IMR-90 (cell line): ENCODE results near the gene OR11L1. TPM values are rescaled to one million over a fixed set of nuclear protein-coding genes. Genes with fewer than 3 reads are reported as not detected.

ENCODE experiments used
- ATAC-seq: fragments of 200-7000 bp; cut with Tn5 transposase; 2 replicates; pipeline ENCODE4 v1.9.1; 2020; ENCODE audit warnings: low read depth, mild to moderate bottlenecking, moderate library complexity
- BruUV-seq: library from RNA; stranded (reverse); fragments of 400-500 nt; replicated peaks from 2 replicates; lab custom pipeline; 2021; lab: Mats Ljungman, UMichigan
- CTCF ChIA-PET: fragments of 300-600 bp; formaldehyde crosslinking; extraction: SDS; loops from one replicate; lab custom pipeline; 2021; ENCODE audit warnings: antibody characterized with exemption; lab: Yijun Ruan, JAX
- POLR2A ChIA-PET: fragments of 300-600 bp; sonication (Branson Sonifier 250); formaldehyde crosslinking; loops from one replicate; lab custom pipeline; 2022; ENCODE audit warnings: antibody characterized with exemption; ENCODE audit not compliant: unreplicated experiment; lab: Charles Lee
- DNase-seq: peaks from one replicate; pipeline ENCODE4 v3.0.0; 2013
- H2AFZ ChIP-seq: replicated peaks from 2 replicates; pipeline ENCODE3; 2013; ENCODE audit warnings: low read length, mild to moderate bottlenecking; ENCODE audit not compliant: poor library complexity
- H2AK5ac ChIP-seq: 2 replicates; pipeline ENCODE4 v1.6.1; 2013; ENCODE audit warnings: low read depth, low read length, inconsistent platforms
- H2AK9ac ChIP-seq: replicated peaks from 2 replicates; pipeline ENCODE3; 2013; ENCODE audit warnings: mild to moderate bottlenecking, low read depth, low read length, moderate library complexity; ENCODE audit not compliant: poor library complexity
- H2BK120ac ChIP-seq: 2 replicates; pipeline ENCODE4 v1.6.1; 2013; ENCODE audit warnings: low read depth, low read length, inconsistent platforms
- H2BK15ac ChIP-seq: 3 replicates; pipeline ENCODE4 v1.6.1; 2013; ENCODE audit warnings: low read depth, low read length, inconsistent platforms
- H2BK20ac ChIP-seq: 2 replicates; pipeline ENCODE4 v1.6.1; 2013; ENCODE audit warnings: low read depth, mild to moderate bottlenecking, inconsistent platforms, low read length, moderate library complexity
- H2BK5ac ChIP-seq: 2 replicates; pipeline ENCODE4 v1.6.1; 2013; ENCODE audit warnings: mild to moderate bottlenecking, low read depth, low read length, inconsistent platforms; ENCODE audit not compliant: poor library complexity, severe bottlenecking
- H3K14ac ChIP-seq: replicated peaks from 2 replicates; pipeline ENCODE4 v1.6.1; 2013; ENCODE audit warnings: low read depth, low read length, inconsistent platforms
- H3K18ac ChIP-seq: 2 replicates; pipeline ENCODE4 v1.6.1; 2013; ENCODE audit warnings: low read depth, low read length, control low read depth
- H3K23ac ChIP-seq: 2 replicates; pipeline ENCODE4 v1.6.1; 2013; ENCODE audit warnings: low read depth, low read length, inconsistent platforms
- H3K27ac ChIP-seq: 2 replicates; pipeline ENCODE4 v1.5.1; 2013; ENCODE audit warnings: mild to moderate bottlenecking, control low read depth, low read length; ENCODE audit not compliant: insufficient read depth
- H3K27me3 ChIP-seq: 2 replicates; pipeline ENCODE4 v1.6.1; 2013; ENCODE audit warnings: low read length; ENCODE audit not compliant: control insufficient read depth, insufficient read depth
- H3K36me3 ChIP-seq: 2 replicates; pipeline ENCODE4 v1.6.1; 2013; ENCODE audit warnings: low read length, mixed read lengths; ENCODE audit not compliant: control insufficient read depth, insufficient read depth
- H3K4ac ChIP-seq: 2 replicates; pipeline ENCODE4 v1.6.1; 2013; ENCODE audit warnings: low read depth, low read length, inconsistent platforms
- H3K4me1 ChIP-seq: 2 replicates; pipeline ENCODE4 v1.6.1; 2013; ENCODE audit warnings: low read length, mixed read lengths; ENCODE audit not compliant: control insufficient read depth, insufficient read depth
- H3K4me2 ChIP-seq: 2 replicates; pipeline ENCODE4 v1.6.1; 2013; ENCODE audit warnings: low read depth, mild to moderate bottlenecking, control low read depth, low read length, moderate library complexity
- H3K4me3 ChIP-seq: 2 replicates; pipeline ENCODE4 v1.5.1; 2013; ENCODE audit warnings: low read depth, mild to moderate bottlenecking, control low read depth, low read length, moderate library complexity; ENCODE audit not compliant: insufficient read depth
- H3K56ac ChIP-seq: 2 replicates; pipeline ENCODE4 v1.6.1; 2013; ENCODE audit warnings: low read length, inconsistent platforms; ENCODE audit not compliant: insufficient read depth; ENCODE audit errors: extremely low read depth
- H3K79me1 ChIP-seq, 2 experiments: 2 replicates each; pipeline ENCODE4 v1.6.1; 2013; ENCODE audit warnings: low read length in 2 of 2, inconsistent platforms in 1 of 2, low read depth in 1 of 2
- H3K9ac ChIP-seq: 2 replicates; pipeline ENCODE4 v1.6.1; 2013; ENCODE audit warnings: low read depth, low read length, control low read depth
- H3K9me1 ChIP-seq: 2 replicates; pipeline ENCODE4 v1.6.1; 2013; ENCODE audit warnings: low read length, inconsistent platforms; ENCODE audit not compliant: insufficient read depth
- H3K9me3 ChIP-seq: 2 replicates; pipeline ENCODE4 v1.6.1; 2013; ENCODE audit warnings: low read length; ENCODE audit not compliant: control insufficient read depth, insufficient read depth
- H4K20me1 ChIP-seq: 2 replicates; pipeline ENCODE4 v1.6.1; 2013; ENCODE audit warnings: low read length, inconsistent platforms; ENCODE audit not compliant: insufficient read depth
- H4K5ac ChIP-seq: 2 replicates; pipeline ENCODE4 v1.6.1; 2013; ENCODE audit warnings: mild to moderate bottlenecking, low read depth, low read length, control low read depth
- H4K8ac ChIP-seq, 2 experiments: 2 replicates each; pipeline ENCODE4 v1.6.1; 2013; ENCODE audit warnings: low read depth in 2 of 2, low read length in 2 of 2, control low read depth in 1 of 2, inconsistent platforms in 1 of 2
- H4K91ac ChIP-seq: 2 replicates; pipeline ENCODE4 v1.6.1; 2013; ENCODE audit warnings: low read depth, low read length, inconsistent platforms; ENCODE audit not compliant: insufficient read depth
- CEBPB ChIP-seq: IDR thresholded peaks from 2 replicates; pipeline ENCODE4 v1.6.1; 2012; ENCODE audit warnings: low read depth, low read length, improper control_type of control experiment
- CHD1 ChIP-seq: IDR thresholded peaks from 2 replicates; pipeline ENCODE4 v1.6.1; 2012; ENCODE audit warnings: low read depth, low read length, improper control_type of control experiment
- ELK1 ChIP-seq: fragments of 150-350 bp; IDR thresholded peaks from 2 replicates; pipeline ENCODE4 v1.6.1; 2016; ENCODE audit warnings: low read depth, mild to moderate bottlenecking, low read length, moderate library complexity, borderline replicate concordance
- USF2 ChIP-seq: fragments of 150-350 bp; IDR thresholded peaks from 2 replicates; pipeline ENCODE4 v1.6.1; 2017; ENCODE audit warnings: mild to moderate bottlenecking, antibody characterized with exemption, low read length, low read depth
- WGBS, 2 experiments: methylation state at CpG; one replicate each; pipeline versions ENCODE4 v1.1.5 to v1.1.7; 2013; ENCODE audit warnings: missing lambda C conversion rate in 2 of 2; ENCODE audit not compliant: insufficient read length in 1 of 2; ENCODE audit errors: extremely low coverage in 2 of 2; 5-methylcytosine and 5-hydroxymethylcytosine counted together
- dilution Hi-C: fragments of 300-500 bp; cut with HindIII; formaldehyde crosslinking; loops from one replicate; pipeline ENCODE4 v1.14.3; 2018; ENCODE audit warnings: low sequenced_read_pairs; ENCODE audit not compliant: unreplicated experiment
- in situ Hi-C: fragments of 300-500 bp; cut with MboI; formaldehyde crosslinking; loops from 3 replicates; pipeline ENCODE4 v1.14.3; 2019; ENCODE audit warnings: low sequenced_read_pairs, inconsistent platforms, mixed read lengths
- intact Hi-C: fragments of 100-400 bp; cut with micrococcal nuclease; formaldehyde crosslinking; loops from 2 replicates; pipeline ENCODE4 v1.10.0; 2022
- polyA plus RNA-seq, 3 experiments: library from polyadenylated mRNA; depleted of rRNA; stranded (reverse); fragments of >200 nt; gene quantifications; 2 replicates each; pipeline ENCODE4 v1.2.3, GENCODE V29; 2012; ENCODE audit warnings: low replicate concordance in 1 of 3
- total RNA-seq: library from RNA; depleted of rRNA; stranded (reverse); fragments of >200 nt; gene quantifications from 2 replicates; pipeline ENCODE4 v1.2.3, GENCODE V29; 2012

The OR11L1 gene
- total and polyA plus RNA-seq, 2 of the 4 experiments (the other 2 are of a cell fraction): not detected

- in situ Hi-C loops (no loop called here), dilution Hi-C loops (no loop called here), intact Hi-C loops (no loop called here)
- Histone ChIP-seq H2BK15ac (no peak overlapping the region), H2BK20ac (no peak overlapping the region), H3K4me1 (no peaks in the 10 kb centered on the region), H3K27ac (no peak overlapping the region), H3K4me2 (no peak overlapping the region), H3K36me3 (no peaks in the 10 kb centered on the region), H3K27me3 (no peaks in the 10 kb centered on the region), H3K23ac (no peak overlapping the region), H4K91ac (no peak overlapping the region), H3K14ac (no peak overlapping the region), H2BK5ac (no peak overlapping the region), H3K4ac (no peak overlapping the region), H3K18ac (no peak overlapping the region), H2AK9ac (no peak overlapping the region), H3K9ac (no peak overlapping the region), H3K9me1 (no peaks in the 10 kb centered on the region), H3K56ac (no peak overlapping the region), H4K8ac (no peak overlapping the region), H3K4me3 (no peak overlapping the region), H4K5ac (no peak overlapping the region), H2AK5ac (no peak overlapping the region), H2AFZ (no peak overlapping the region), H3K79me1 (no peaks in the 10 kb centered on the region), H4K20me1 (no peaks in the 10 kb centered on the region), H2BK120ac (no peak overlapping the region), H3K9me3 (peaks cover 24% of the 10 kb centered on the region)
- WGBS, 2 experiments: 62% methylated on average over 4 of the region's 6 CpGs; no CpG with 5 or more reads in 1 of the 2 experiments
- TF ChIP-seq CEBPB (no peak), CHD1 (no peak), USF2 (no peak), ELK1 (no peak)
- ATAC-seq (no peak), DNase-seq (no peak)
- ChIA-PET POLR2A (no interaction called here), CTCF (no interaction called here)
- no TSS peak for BruUV-seq
Observed at GRCh38 chr1:247865416-247865815, 23.7 kb upstream of the OR11L1 start.
